Suprapubic skin (tissue), 4 donors: ENCODE results near the gene TFAM.

ENCODE experiments used
- POLR2A ChIP-seq, 2 donors: fragments of 450-650 bp; IDR thresholded peaks; one replicate each; pipeline ENCODE4 v1.6.1; 2017; ENCODE audit warnings: antibody characterized with exemption in 2 of 2, mild to moderate bottlenecking in 2 of 2, moderate library complexity in 2 of 2
- POLR2AphosphoS5 ChIP-seq, 3 donors: sonication (generic); formaldehyde crosslinking; IDR thresholded peaks; one replicate each; pipeline ENCODE4 v1.6.1; 2017; ENCODE audit warnings: antibody characterized with exemption in 3 of 3
- TF ChIP-seq, protein P1 (sequence below), 2 donors: fragments of 200-600 bp in 1 of 2; fragments of 450-650 bp in 1 of 2; sonication (generic) in 1 of 2; IDR thresholded peaks; one replicate each; pipeline ENCODE4 v1.5.1; 2016 to 2019; ENCODE audit warnings: antibody characterized with exemption in 2 of 2, mild to moderate bottlenecking in 1 of 2, moderate library complexity in 1 of 2

DNA sequence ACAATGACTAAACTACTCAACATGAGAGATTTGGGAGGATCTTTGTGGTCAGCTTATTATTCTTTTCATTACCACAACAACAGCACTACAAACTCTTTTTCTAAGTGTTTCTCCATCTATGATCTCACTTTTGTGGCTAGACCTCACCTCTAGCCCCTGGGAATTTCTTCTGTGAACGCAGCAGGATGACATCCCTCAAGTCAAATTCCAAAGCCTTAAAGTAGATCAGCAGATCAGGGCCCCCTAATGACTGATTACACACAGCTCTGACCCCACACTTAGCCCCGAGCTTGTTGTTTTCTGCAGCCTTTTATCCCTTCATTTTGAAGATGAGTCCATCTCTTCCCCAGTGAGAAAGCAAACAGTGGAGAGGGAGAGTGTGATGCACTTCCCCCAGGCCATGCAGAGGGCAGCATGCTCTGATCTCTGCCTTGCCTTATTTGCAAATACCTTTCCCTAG, 27.3 kb downstream of the TFAM start:
- no peak for TF ChIP-seq POLR2A (IDR thresholded peaks at IDR 0.05)
- TF ChIP-seq, protein P1, sequence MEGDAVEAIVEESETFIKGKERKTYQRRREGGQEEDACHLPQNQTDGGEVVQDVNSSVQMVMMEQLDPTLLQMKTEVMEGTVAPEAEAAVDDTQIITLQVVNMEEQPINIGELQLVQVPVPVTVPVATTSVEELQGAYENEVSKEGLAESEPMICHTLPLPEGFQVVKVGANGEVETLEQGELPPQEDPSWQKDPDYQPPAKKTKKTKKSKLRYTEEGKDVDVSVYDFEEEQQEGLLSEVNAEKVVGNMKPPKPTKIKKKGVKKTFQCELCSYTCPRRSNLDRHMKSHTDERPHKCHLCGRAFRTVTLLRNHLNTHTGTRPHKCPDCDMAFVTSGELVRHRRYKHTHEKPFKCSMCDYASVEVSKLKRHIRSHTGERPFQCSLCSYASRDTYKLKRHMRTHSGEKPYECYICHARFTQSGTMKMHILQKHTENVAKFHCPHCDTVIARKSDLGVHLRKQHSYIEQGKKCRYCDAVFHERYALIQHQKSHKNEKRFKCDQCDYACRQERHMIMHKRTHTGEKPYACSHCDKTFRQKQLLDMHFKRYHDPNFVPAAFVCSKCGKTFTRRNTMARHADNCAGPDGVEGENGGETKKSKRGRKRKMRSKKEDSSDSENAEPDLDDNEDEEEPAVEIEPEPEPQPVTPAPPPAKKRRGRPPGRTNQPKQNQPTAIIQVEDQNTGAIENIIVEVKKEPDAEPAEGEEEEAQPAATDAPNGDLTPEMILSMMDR (IDR thresholded peaks at IDR 0.05): no peak
- TF ChIP-seq POLR2AphosphoS5 (IDR thresholded peaks at IDR 0.05): no peak
